Esophagus muscularis mucosa (tissue), 3 donors: ENCODE results near the gene GNG8.

ENCODE experiments used
- EP300 ChIP-seq: sonication (generic); formaldehyde crosslinking; IDR thresholded peaks from one replicate; pipeline ENCODE4 v1.6.1; 2017; ENCODE audit warnings: antibody characterized with exemption
- POLR2AphosphoS5 ChIP-seq, 2 donors: sonication (generic); formaldehyde crosslinking; IDR thresholded peaks; one replicate each; pipeline ENCODE4 v1.6.1; 2017; ENCODE audit warnings: antibody characterized with exemption in 2 of 2

DNA sequence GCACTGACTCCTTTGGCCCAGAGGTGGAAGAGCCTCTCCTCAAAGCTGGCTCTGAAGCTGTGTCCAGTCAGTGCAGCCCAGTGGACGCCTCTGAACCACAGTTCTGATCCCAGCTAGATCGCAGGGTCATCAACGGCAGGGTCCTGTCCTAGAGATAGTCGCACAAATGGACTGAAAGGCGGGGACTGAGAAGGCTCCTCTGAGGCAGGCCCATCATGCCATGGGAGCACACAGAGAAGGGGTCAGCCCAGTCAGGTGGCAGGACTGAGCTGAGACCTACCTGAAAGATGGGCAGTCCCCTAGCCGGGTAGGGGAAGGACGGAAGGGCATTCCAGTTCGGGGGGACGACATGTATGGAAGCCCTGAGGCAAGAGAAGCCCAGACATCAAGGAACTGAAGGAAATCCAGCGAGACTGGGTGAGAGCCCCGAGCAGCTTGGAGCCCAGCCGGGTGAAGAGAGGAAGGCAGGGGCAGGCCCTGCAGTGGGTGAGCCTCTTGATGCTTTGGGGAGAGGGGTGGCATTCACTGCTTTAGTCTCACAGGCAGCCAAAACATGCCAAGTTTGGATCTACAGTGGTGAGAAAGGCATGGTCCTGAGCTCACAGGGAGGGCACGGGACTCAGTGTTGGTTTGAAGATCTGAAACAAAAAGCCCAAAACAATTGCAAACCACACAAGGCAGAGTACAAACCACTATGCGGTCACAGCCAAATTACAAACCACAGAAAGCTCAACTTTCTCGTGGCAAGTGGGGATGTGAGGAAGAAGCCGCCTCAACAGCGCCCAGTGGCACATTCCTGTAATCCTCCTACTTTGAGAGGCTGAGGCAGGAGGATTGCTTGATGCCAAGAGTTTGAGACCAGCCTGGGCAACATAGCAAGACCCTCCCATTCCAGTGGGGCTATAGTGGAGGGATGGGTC, 24.9 kb downstream of the GNG8 start:
- TF ChIP-seq POLR2AphosphoS5 (IDR thresholded peaks at IDR 0.05) (no peak), EP300 (no peak)
